CD4-positive, alpha-beta T cell (primary cell): ENCODE measurements around the gene GUK1. TPM values are rescaled to one million over a fixed set of nuclear protein-coding genes. Genes with fewer than 3 reads are reported as not detected.

ENCODE experiments used
- ATAC-seq: fragments of 200-7000 bp; cut with Tn5 transposase; one replicate; pipeline ENCODE4 v1.10.0; 2022; ENCODE audit warnings: mild to moderate bottlenecking; ENCODE audit not compliant: poor library complexity
- CTCF ChIA-PET: fragments of 350-600 bp; sonication (Branson Sonifier 250); formaldehyde crosslinking; loops from one replicate; lab custom pipeline; 2021; ENCODE audit warnings: antibody characterized with exemption, inconsistent platforms; lab: Charles Lee
- POLR2A ChIA-PET: fragments of 350-600 bp; sonication (Branson Sonifier 250); formaldehyde crosslinking; loops from one replicate; lab custom pipeline; 2021; ENCODE audit warnings: antibody characterized with exemption, inconsistent platforms; lab: Charles Lee
- DNase-seq, 14 experiments: peaks; one replicate each; pipeline ENCODE4 v3.0.0-alpha.2; 2013 to 2020; ENCODE audit warnings: mixed read lengths in 2 of 14
- H3K27ac ChIP-seq, 2 donors: one replicate each; pipeline versions ENCODE4 v1.5.1 to v1.7.0; 2013; ENCODE audit warnings: low read length in 2 of 2, low read depth in 1 of 2, mild to moderate bottlenecking in 1 of 2
- H3K27me3 ChIP-seq, 2 experiments: 1 replicate in 1 of 2; 2 replicates in 1 of 2; pipeline versions ENCODE4 v1.6.1 to v1.7.0; 2013; ENCODE audit warnings: low read length in 2 of 2, control low read depth in 1 of 2, mild to moderate bottlenecking in 1 of 2, moderate library complexity in 1 of 2; ENCODE audit not compliant: insufficient read depth in 2 of 2, control insufficient read depth in 1 of 2
- H3K36me3 ChIP-seq: one replicate; pipeline ENCODE4 v1.6.1; 2013; ENCODE audit warnings: low read length, control low read depth; ENCODE audit not compliant: insufficient read depth
- H3K4me1 ChIP-seq: one replicate; pipeline ENCODE4 v1.6.1; 2013; ENCODE audit warnings: low read length, control low read depth; ENCODE audit not compliant: insufficient read depth
- H3K4me3 ChIP-seq: one replicate; pipeline ENCODE4 v1.5.1; 2013; ENCODE audit warnings: mild to moderate bottlenecking, low read length, moderate library complexity
- H3K9me3 ChIP-seq, 2 experiments: 1 replicate in 1 of 2; 2 replicates in 1 of 2; pipeline versions ENCODE4 v1.6.1 to v1.7.0; 2013; ENCODE audit warnings: low read length in 2 of 2, mild to moderate bottlenecking in 2 of 2, control low read depth in 1 of 2, moderate library complexity in 1 of 2; ENCODE audit not compliant: control insufficient read depth in 1 of 2, insufficient read depth in 1 of 2
- H3K27ac Mint-ChIP-seq: one replicate; pipeline ENCODE4 v1.8.0; 2020; ENCODE audit warnings: mixed read lengths
- H3K27me3 Mint-ChIP-seq: one replicate; pipeline ENCODE4 v1.8.0; 2021; ENCODE audit warnings: mixed read lengths
- H3K36me3 Mint-ChIP-seq: one replicate; pipeline ENCODE4 v1.8.0; 2021; ENCODE audit warnings: low read depth, mixed read lengths
- H3K4me1 Mint-ChIP-seq: one replicate; pipeline ENCODE4 v1.8.0; 2021; ENCODE audit warnings: low read depth, mixed read lengths
- H3K4me3 Mint-ChIP-seq: one replicate; pipeline ENCODE4 v1.8.0; 2020; ENCODE audit warnings: mild to moderate bottlenecking, mixed read lengths
- H3K9me3 Mint-ChIP-seq: one replicate; pipeline ENCODE4 v1.8.0; 2020; ENCODE audit warnings: mixed read lengths
- intact Hi-C, 2 experiments: fragments of 100-400 bp; cut with DNase I in 1 of 2; cut with micrococcal nuclease in 1 of 2; formaldehyde crosslinking; loops; one replicate each; pipeline versions ENCODE4 v1.15.1 to v1.9.0; 2023 to 2025; cut with DNase I, micrococcal nuclease
- total RNA-seq, 174 experiments: library from RNA in 2 of 174; stranded (reverse) in 2 of 174; gene quantifications; one replicate each; pipeline ENCODE4 v1.2.3 and lab custom pipeline; 2021 to 2026
- TF ChIP-seq, protein P1 (sequence below): fragments of 200-600 bp; IDR thresholded peaks from one replicate; pipeline ENCODE4 v1.8.0; 2022; ENCODE audit warnings: antibody characterized with exemption, mild to moderate bottlenecking

Gene GUK1
- total RNA-seq, 2 experiments from 2014 or later = 373 to 378 TPM

- H3K4me1 ChIP-seq = no peaks in the 10 kb centered on the region
- Mint-ChIP-seq H3K4me3 (no peak overlapping the region), H3K4me1 (no peaks in the 10 kb centered on the region), H3K9me3 (no peaks in the 10 kb centered on the region), H3K27me3 (no peaks in the 10 kb centered on the region), H3K36me3 (no peaks in the 10 kb centered on the region), H3K27ac (peak overlapping the region; percentile 45)
- ChIA-PET CTCF (interaction anchor here (0.7 to 1.6 kb wide), 2 partner anchors 35 to 48 kb away, joined by 3 to 5 read pairs; no protein-coding TSS in a partner anchor), POLR2A (no interaction called here)
- no peaks in the 10 kb centered on the region for H3K27me3 ChIP-seq
- DNase-seq = no peak
- TF ChIP-seq, protein P1, sequence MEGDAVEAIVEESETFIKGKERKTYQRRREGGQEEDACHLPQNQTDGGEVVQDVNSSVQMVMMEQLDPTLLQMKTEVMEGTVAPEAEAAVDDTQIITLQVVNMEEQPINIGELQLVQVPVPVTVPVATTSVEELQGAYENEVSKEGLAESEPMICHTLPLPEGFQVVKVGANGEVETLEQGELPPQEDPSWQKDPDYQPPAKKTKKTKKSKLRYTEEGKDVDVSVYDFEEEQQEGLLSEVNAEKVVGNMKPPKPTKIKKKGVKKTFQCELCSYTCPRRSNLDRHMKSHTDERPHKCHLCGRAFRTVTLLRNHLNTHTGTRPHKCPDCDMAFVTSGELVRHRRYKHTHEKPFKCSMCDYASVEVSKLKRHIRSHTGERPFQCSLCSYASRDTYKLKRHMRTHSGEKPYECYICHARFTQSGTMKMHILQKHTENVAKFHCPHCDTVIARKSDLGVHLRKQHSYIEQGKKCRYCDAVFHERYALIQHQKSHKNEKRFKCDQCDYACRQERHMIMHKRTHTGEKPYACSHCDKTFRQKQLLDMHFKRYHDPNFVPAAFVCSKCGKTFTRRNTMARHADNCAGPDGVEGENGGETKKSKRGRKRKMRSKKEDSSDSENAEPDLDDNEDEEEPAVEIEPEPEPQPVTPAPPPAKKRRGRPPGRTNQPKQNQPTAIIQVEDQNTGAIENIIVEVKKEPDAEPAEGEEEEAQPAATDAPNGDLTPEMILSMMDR = no peak
- intact Hi-C loops = no loop called here
- peaks cover 14% of the 10 kb centered on the region for H3K36me3 ChIP-seq
- no peak overlapping the region for H3K4me3 ChIP-seq
- no peak for ATAC-seq
- H3K9me3 ChIP-seq = peaks cover 0 to 5% of the 10 kb centered on the region in 2 experiments
- no peak overlapping the region for H3K27ac ChIP-seq
These were observed 38.9 kb downstream of the GUK1 start for GRCh38 chr1:228178737-228179684.

- POLR2A ChIA-PET = no interaction called here
- peak in 1 of 14 experiments; percentile 52 for DNase-seq
These were observed 40.3 kb downstream of the GUK1 start for GRCh38 chr1:228180271-228180958.

More at GRCh38 chr1:228180271-228180958, 40.3 kb downstream of the GUK1 start:
- Histone ChIP-seq H3K9me3 (no peaks in the 10 kb centered on the region), H3K4me3 (no peak overlapping the region), H3K27me3 (no peaks in the 10 kb centered on the region), H3K27ac (no peak overlapping the region), H3K4me1 (peaks cover 5% of the 10 kb centered on the region), H3K36me3 (peaks cover 8% of the 10 kb centered on the region)
- intact Hi-C loops = loop anchor here in 1 of 2 experiments (1.0 kb wide), 1 partner anchor 49 kb away; no protein-coding TSS in a partner anchor
- Mint-ChIP-seq H3K4me1 (peaks cover 2% of the 10 kb centered on the region), H3K27me3 (no peaks in the 10 kb centered on the region), H3K27ac (peak overlapping the region; percentile 46), H3K36me3 (peaks cover under 1% of the 10 kb centered on the region), H3K9me3 (no peaks in the 10 kb centered on the region), H3K4me3 (no peak overlapping the region)
- peak; percentile 69 for ATAC-seq
- CTCF ChIA-PET = interaction anchor here (0.7 to 1.6 kb wide), 3 partner anchors 9 to 38 kb away, joined by 3 read pairs; no protein-coding TSS in a partner anchor
- TF ChIP-seq, protein P1 = no peak
